IMR-90 (cell line): ENCODE data around the gene COLEC12. TPM values are rescaled to one million over a fixed set of nuclear protein-coding genes. Genes with fewer than 3 reads are reported as not detected.

Experiments
- ATAC-seq: fragments of 200-7000 bp; cut with Tn5 transposase; 2 replicates; pipeline ENCODE4 v1.9.1; 2020; ENCODE audit warnings: low read depth, mild to moderate bottlenecking, moderate library complexity
- BruUV-seq: library from RNA; stranded (reverse); fragments of 400-500 nt; replicated peaks from 2 replicates; lab custom pipeline; 2021; lab: Mats Ljungman, UMichigan
- CTCF ChIA-PET: fragments of 300-600 bp; formaldehyde crosslinking; extraction: SDS; loops from one replicate; lab custom pipeline; 2021; ENCODE audit warnings: antibody characterized with exemption; lab: Yijun Ruan, JAX
- POLR2A ChIA-PET: fragments of 300-600 bp; sonication (Branson Sonifier 250); formaldehyde crosslinking; loops from one replicate; lab custom pipeline; 2022; ENCODE audit warnings: antibody characterized with exemption; ENCODE audit not compliant: unreplicated experiment; lab: Charles Lee
- DNase-seq: peaks from one replicate; pipeline ENCODE4 v3.0.0; 2013
- H2AFZ ChIP-seq: replicated peaks from 2 replicates; pipeline ENCODE3; 2013; ENCODE audit warnings: low read length, mild to moderate bottlenecking; ENCODE audit not compliant: poor library complexity
- H2AK5ac ChIP-seq: 2 replicates; pipeline ENCODE4 v1.6.1; 2013; ENCODE audit warnings: low read depth, low read length, inconsistent platforms
- H2AK9ac ChIP-seq: replicated peaks from 2 replicates; pipeline ENCODE3; 2013; ENCODE audit warnings: mild to moderate bottlenecking, low read depth, low read length, moderate library complexity; ENCODE audit not compliant: poor library complexity
- H2BK120ac ChIP-seq: 2 replicates; pipeline ENCODE4 v1.6.1; 2013; ENCODE audit warnings: low read depth, low read length, inconsistent platforms
- H2BK15ac ChIP-seq: 3 replicates; pipeline ENCODE4 v1.6.1; 2013; ENCODE audit warnings: low read depth, low read length, inconsistent platforms
- H2BK20ac ChIP-seq: 2 replicates; pipeline ENCODE4 v1.6.1; 2013; ENCODE audit warnings: low read depth, mild to moderate bottlenecking, inconsistent platforms, low read length, moderate library complexity
- H2BK5ac ChIP-seq: 2 replicates; pipeline ENCODE4 v1.6.1; 2013; ENCODE audit warnings: mild to moderate bottlenecking, low read depth, low read length, inconsistent platforms; ENCODE audit not compliant: poor library complexity, severe bottlenecking
- H3K14ac ChIP-seq: replicated peaks from 2 replicates; pipeline ENCODE4 v1.6.1; 2013; ENCODE audit warnings: low read depth, low read length, inconsistent platforms
- H3K18ac ChIP-seq: 2 replicates; pipeline ENCODE4 v1.6.1; 2013; ENCODE audit warnings: low read depth, low read length, control low read depth
- H3K23ac ChIP-seq: 2 replicates; pipeline ENCODE4 v1.6.1; 2013; ENCODE audit warnings: low read depth, low read length, inconsistent platforms
- H3K27ac ChIP-seq: 2 replicates; pipeline ENCODE4 v1.5.1; 2013; ENCODE audit warnings: mild to moderate bottlenecking, control low read depth, low read length; ENCODE audit not compliant: insufficient read depth
- H3K27me3 ChIP-seq: 2 replicates; pipeline ENCODE4 v1.6.1; 2013; ENCODE audit warnings: low read length; ENCODE audit not compliant: control insufficient read depth, insufficient read depth
- H3K36me3 ChIP-seq: 2 replicates; pipeline ENCODE4 v1.6.1; 2013; ENCODE audit warnings: low read length, mixed read lengths; ENCODE audit not compliant: control insufficient read depth, insufficient read depth
- H3K4ac ChIP-seq: 2 replicates; pipeline ENCODE4 v1.6.1; 2013; ENCODE audit warnings: low read depth, low read length, inconsistent platforms
- H3K4me1 ChIP-seq: 2 replicates; pipeline ENCODE4 v1.6.1; 2013; ENCODE audit warnings: low read length, mixed read lengths; ENCODE audit not compliant: control insufficient read depth, insufficient read depth
- H3K4me2 ChIP-seq: 2 replicates; pipeline ENCODE4 v1.6.1; 2013; ENCODE audit warnings: low read depth, mild to moderate bottlenecking, control low read depth, low read length, moderate library complexity
- H3K4me3 ChIP-seq: 2 replicates; pipeline ENCODE4 v1.5.1; 2013; ENCODE audit warnings: low read depth, mild to moderate bottlenecking, control low read depth, low read length, moderate library complexity; ENCODE audit not compliant: insufficient read depth
- H3K56ac ChIP-seq: 2 replicates; pipeline ENCODE4 v1.6.1; 2013; ENCODE audit warnings: low read length, inconsistent platforms; ENCODE audit not compliant: insufficient read depth; ENCODE audit errors: extremely low read depth
- H3K79me1 ChIP-seq, 2 experiments: 2 replicates each; pipeline ENCODE4 v1.6.1; 2013; ENCODE audit warnings: low read length in 2 of 2, inconsistent platforms in 1 of 2, low read depth in 1 of 2
- H3K9ac ChIP-seq: 2 replicates; pipeline ENCODE4 v1.6.1; 2013; ENCODE audit warnings: low read depth, low read length, control low read depth
- H3K9me1 ChIP-seq: 2 replicates; pipeline ENCODE4 v1.6.1; 2013; ENCODE audit warnings: low read length, inconsistent platforms; ENCODE audit not compliant: insufficient read depth
- H3K9me3 ChIP-seq: 2 replicates; pipeline ENCODE4 v1.6.1; 2013; ENCODE audit warnings: low read length; ENCODE audit not compliant: control insufficient read depth, insufficient read depth
- H4K20me1 ChIP-seq: 2 replicates; pipeline ENCODE4 v1.6.1; 2013; ENCODE audit warnings: low read length, inconsistent platforms; ENCODE audit not compliant: insufficient read depth
- H4K5ac ChIP-seq: 2 replicates; pipeline ENCODE4 v1.6.1; 2013; ENCODE audit warnings: mild to moderate bottlenecking, low read depth, low read length, control low read depth
- H4K8ac ChIP-seq, 2 experiments: 2 replicates each; pipeline ENCODE4 v1.6.1; 2013; ENCODE audit warnings: low read depth in 2 of 2, low read length in 2 of 2, control low read depth in 1 of 2, inconsistent platforms in 1 of 2
- H4K91ac ChIP-seq: 2 replicates; pipeline ENCODE4 v1.6.1; 2013; ENCODE audit warnings: low read depth, low read length, inconsistent platforms; ENCODE audit not compliant: insufficient read depth
- MAFK ChIP-seq: IDR thresholded peaks from 2 replicates; pipeline ENCODE4 v1.6.1; 2012; ENCODE audit warnings: low read depth, low read length, improper control_type of control experiment
- NFE2L2 ChIP-seq: fragments of 150-350 bp; IDR thresholded peaks from 2 replicates; pipeline ENCODE4 v1.6.1; 2016; ENCODE audit warnings: low read depth, mild to moderate bottlenecking, low read length
- USF2 ChIP-seq: fragments of 150-350 bp; IDR thresholded peaks from 2 replicates; pipeline ENCODE4 v1.6.1; 2017; ENCODE audit warnings: mild to moderate bottlenecking, antibody characterized with exemption, low read length, low read depth
- WGBS, 2 experiments: methylation state at CpG; one replicate each; pipeline versions ENCODE4 v1.1.5 to v1.1.7; 2013; ENCODE audit warnings: missing lambda C conversion rate in 2 of 2; ENCODE audit not compliant: insufficient read length in 1 of 2; ENCODE audit errors: extremely low coverage in 2 of 2; 5-methylcytosine and 5-hydroxymethylcytosine counted together
- dilution Hi-C: fragments of 300-500 bp; cut with HindIII; formaldehyde crosslinking; loops from one replicate; pipeline ENCODE4 v1.14.3; 2018; ENCODE audit warnings: low sequenced_read_pairs; ENCODE audit not compliant: unreplicated experiment
- in situ Hi-C: fragments of 300-500 bp; cut with MboI; formaldehyde crosslinking; loops from 3 replicates; pipeline ENCODE4 v1.14.3; 2019; ENCODE audit warnings: low sequenced_read_pairs, inconsistent platforms, mixed read lengths
- intact Hi-C: fragments of 100-400 bp; cut with micrococcal nuclease; formaldehyde crosslinking; loops from 2 replicates; pipeline ENCODE4 v1.10.0; 2022
- polyA plus RNA-seq, 3 experiments: library from polyadenylated mRNA; depleted of rRNA; stranded (reverse); fragments of >200 nt; gene quantifications; 2 replicates each; pipeline ENCODE4 v1.2.3, GENCODE V29; 2012; ENCODE audit warnings: low replicate concordance in 1 of 3
- total RNA-seq: library from RNA; depleted of rRNA; stranded (reverse); fragments of >200 nt; gene quantifications from 2 replicates; pipeline ENCODE4 v1.2.3, GENCODE V29; 2012

Gene COLEC12
- total and polyA plus RNA-seq, 2 of the 4 experiments (the other 2 are of a cell fraction): 1.0 to 2.3 TPM

DNA sequence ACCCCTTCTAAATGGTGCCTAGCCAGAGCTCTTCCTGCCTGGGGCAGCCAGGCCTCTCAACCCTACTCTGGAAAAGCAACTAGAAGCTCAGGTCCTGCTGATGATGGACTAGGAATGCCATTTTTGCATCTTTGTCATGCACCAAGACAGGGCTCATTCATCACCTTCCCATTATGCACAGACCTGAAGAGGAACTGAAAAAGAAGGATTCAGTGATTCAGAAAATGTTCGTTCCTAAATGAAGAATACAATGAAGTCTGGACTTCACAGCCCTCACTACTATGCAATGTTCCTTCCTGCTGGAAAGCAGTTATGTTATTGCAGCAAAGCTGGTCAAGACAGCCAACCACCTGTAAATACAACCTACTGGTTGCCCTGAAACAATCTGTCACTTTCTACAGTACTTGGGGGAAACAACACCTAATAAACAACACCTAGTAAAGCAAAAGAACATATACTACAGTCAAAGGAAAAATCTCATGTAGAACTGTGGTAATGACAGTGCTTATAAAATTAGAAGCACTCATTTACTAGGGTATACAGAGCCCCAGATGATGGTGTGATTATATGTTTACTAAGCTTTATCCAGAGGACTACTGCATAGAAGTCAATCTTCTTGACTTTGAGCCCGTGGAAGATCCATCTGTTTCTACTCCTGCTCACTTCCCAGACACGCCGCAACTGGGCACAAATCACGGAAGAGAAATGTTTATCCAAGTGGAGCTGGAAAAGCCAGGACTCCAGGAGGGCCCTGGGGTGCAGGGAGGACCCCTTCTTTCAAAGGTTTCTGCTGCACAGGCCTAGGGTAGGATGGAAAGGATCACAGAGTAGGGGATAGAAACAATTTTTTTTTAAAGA, 129.5 kb downstream of the COLEC12 start:
- no TSS peak for BruUV-seq
- Histone ChIP-seq H2BK120ac (peak overlapping the region; percentile 32; the same call in 1 of the 2 replicates), H3K4me1 (peaks cover 7% of the 10 kb centered on the region; the same call in 1 of the 2 replicates), H2AK9ac (no peak overlapping the region), H3K9me1 (no peaks in the 10 kb centered on the region; the same call in 1 of the 2 replicates), H3K14ac (0 out of 2 replicates have a peak overlapping the region, but pooled peaks have one; percentile 37), H2BK15ac (peak overlapping the region; percentile 5; the same call in 1 of the 3 replicates), H3K27me3 (no peaks in the 10 kb centered on the region; the same call in 1 of the 2 replicates), H2BK20ac (no peak overlapping the region), H2BK5ac (no peak overlapping the region), H3K79me1 (no peaks in the 10 kb centered on the region), H3K9me3 (no peaks in the 10 kb centered on the region), H4K5ac (peak overlapping the region; percentile 17; the same call in 1 of the 2 replicates), H4K8ac (no peak overlapping the region), H4K20me1 (no peaks in the 10 kb centered on the region), H3K4me2 (no peak overlapping the region; the same call in 1 of the 2 replicates), H3K27ac (no peak overlapping the region), H3K4me3 (no peak overlapping the region), H3K9ac (no peak overlapping the region), H3K4ac (0 out of 2 replicates have a peak overlapping the region, but pooled peaks have one; percentile 9), H3K36me3 (no peaks in the 10 kb centered on the region), H3K23ac (no peak overlapping the region), H2AK5ac (no peak overlapping the region), H3K56ac (no peak overlapping the region), H3K18ac (no peak overlapping the region; the same call in 1 of the 2 replicates), H4K91ac (no peak overlapping the region), H2AFZ (peak overlapping the region; percentile 26)
- DNase-seq (no peak), ATAC-seq (peak; percentile 51)
- dilution Hi-C loops (no loop called here), in situ Hi-C loops (no loop called here), intact Hi-C loops (no loop called here)
- TF ChIP-seq MAFK (no peak), NFE2L2 (no peak), USF2 (no peak)
- WGBS, 2 experiments: 0% methylated on average over 1 of the region's 5 CpGs; no CpG with 5 or more reads in 1 of the 2 experiments
- POLR2A ChIA-PET: no interaction called here
- CTCF ChIA-PET: interaction anchor here (2.2 kb wide), 1 partner anchor 17 kb away, joined by 5 read pairs; no protein-coding TSS in a partner anchor
